ENCODE results near the gene WASF1.

GRCh38 chr6:110191477-110191876 lies 12.0 kb upstream of the WASF1 start:
- TF ChIP-seq POLR2A (IDR thresholded peaks at IDR 0.05; ENCODE audit: low read depth, low read length) (no peak), EZH2 (IDR thresholded peaks at IDR 0.05; ENCODE audit: borderline replicate concordance, low read depth, low read length, severe bottlenecking) (no peak)
- TF ChIP-seq, protein P1, sequence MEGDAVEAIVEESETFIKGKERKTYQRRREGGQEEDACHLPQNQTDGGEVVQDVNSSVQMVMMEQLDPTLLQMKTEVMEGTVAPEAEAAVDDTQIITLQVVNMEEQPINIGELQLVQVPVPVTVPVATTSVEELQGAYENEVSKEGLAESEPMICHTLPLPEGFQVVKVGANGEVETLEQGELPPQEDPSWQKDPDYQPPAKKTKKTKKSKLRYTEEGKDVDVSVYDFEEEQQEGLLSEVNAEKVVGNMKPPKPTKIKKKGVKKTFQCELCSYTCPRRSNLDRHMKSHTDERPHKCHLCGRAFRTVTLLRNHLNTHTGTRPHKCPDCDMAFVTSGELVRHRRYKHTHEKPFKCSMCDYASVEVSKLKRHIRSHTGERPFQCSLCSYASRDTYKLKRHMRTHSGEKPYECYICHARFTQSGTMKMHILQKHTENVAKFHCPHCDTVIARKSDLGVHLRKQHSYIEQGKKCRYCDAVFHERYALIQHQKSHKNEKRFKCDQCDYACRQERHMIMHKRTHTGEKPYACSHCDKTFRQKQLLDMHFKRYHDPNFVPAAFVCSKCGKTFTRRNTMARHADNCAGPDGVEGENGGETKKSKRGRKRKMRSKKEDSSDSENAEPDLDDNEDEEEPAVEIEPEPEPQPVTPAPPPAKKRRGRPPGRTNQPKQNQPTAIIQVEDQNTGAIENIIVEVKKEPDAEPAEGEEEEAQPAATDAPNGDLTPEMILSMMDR (IDR thresholded peaks at IDR 0.05; ENCODE audit: extremely low read depth in 1 of 2, insufficient read depth in 1 of 2, low read depth in 1 of 2, low read length in 2 of 2), result no peak
